IPS-NIHi7 (cell line): ENCODE results near the gene IL31RA.
"Not testable (repeated sequence)": the region's sequence is repeated elsewhere in the genome, so short reads cannot be mapped to it uniquely, and the experiment has no call there.

Source experiments
- DNase-seq: peaks from one replicate; pipeline ENCODE4 v3.0.0; 2012; ENCODE audit warnings: mixed read lengths; ENCODE audit errors: extremely low spot score

IL31RA gene

GRCh38 chr5:55925181-55925580 lies 74.0 kb downstream of the IL31RA start:
- DNase-seq = no peak

GRCh38 chr5:55925712-55926111 lies 74.6 kb downstream of the IL31RA start:
- no peak for DNase-seq

GRCh38 chr5:55926476-55926875 lies 75.3 kb downstream of the IL31RA start:
- DNase-seq = no peak

- no peak for DNase-seq
These were observed 76.9 kb downstream of the IL31RA start for GRCh38 chr5:55927861-55928655.

GRCh38 chr5:55929020-55929799 lies 78.1 kb downstream of the IL31RA start:
- no peak for DNase-seq

- no peak for DNase-seq
These were observed 81.5 kb downstream of the IL31RA start for GRCh38 chr5:55932700-55933099.

- DNase-seq = no peak
These were observed 82.4 kb downstream of the IL31RA start for GRCh38 chr5:55933377-55934114.

- no peak for DNase-seq
These were observed 83.0 kb downstream of the IL31RA start for GRCh38 chr5:55934115-55934613.

GRCh38 chr5:55934720-55935119 lies 83.6 kb downstream of the IL31RA start:
- no peak for DNase-seq

GRCh38 chr5:55935371-55935770 lies 84.2 kb downstream of the IL31RA start:
- DNase-seq = no peak

- DNase-seq = peak; percentile 71
These were observed 85.0 kb downstream of the IL31RA start for GRCh38 chr5:55936100-55936693.

- DNase-seq = not testable (repeated sequence)
These were observed 86.4 kb downstream of the IL31RA start for GRCh38 chr5:55937598-55937997.

- not testable (repeated sequence) for DNase-seq
These were observed 90.0 kb downstream of the IL31RA start for GRCh38 chr5:55941154-55941553.

- no peak for DNase-seq
These were observed 108.1 kb downstream of the IL31RA start for GRCh38 chr5:55959208-55959607.

GRCh38 chr5:55960779-55961178 lies 109.6 kb downstream of the IL31RA start:
- no peak for DNase-seq

GRCh38 chr5:55965525-55965924 lies 114.4 kb downstream of the IL31RA start:
- DNase-seq = no peak

GRCh38 chr5:55966284-55966683 lies 115.1 kb downstream of the IL31RA start:
- no peak for DNase-seq

- DNase-seq = no peak
These were observed 118.8 kb downstream of the IL31RA start for GRCh38 chr5:55969956-55970355.
